GM19455 (cell line): ENCODE measurements around the gene SNCB.
"Not testable (repeated sequence)": the region's sequence is repeated elsewhere in the genome, so short reads cannot be mapped to it uniquely, and the experiment has no call there.

Source experiments
- ATAC-seq: cut with Tn5 transposase; IDR thresholded peaks from one replicate; pipeline ENCODE4 v1.9.1; 2021; ENCODE audit not compliant: unreplicated experiment

SNCB gene

DNA sequence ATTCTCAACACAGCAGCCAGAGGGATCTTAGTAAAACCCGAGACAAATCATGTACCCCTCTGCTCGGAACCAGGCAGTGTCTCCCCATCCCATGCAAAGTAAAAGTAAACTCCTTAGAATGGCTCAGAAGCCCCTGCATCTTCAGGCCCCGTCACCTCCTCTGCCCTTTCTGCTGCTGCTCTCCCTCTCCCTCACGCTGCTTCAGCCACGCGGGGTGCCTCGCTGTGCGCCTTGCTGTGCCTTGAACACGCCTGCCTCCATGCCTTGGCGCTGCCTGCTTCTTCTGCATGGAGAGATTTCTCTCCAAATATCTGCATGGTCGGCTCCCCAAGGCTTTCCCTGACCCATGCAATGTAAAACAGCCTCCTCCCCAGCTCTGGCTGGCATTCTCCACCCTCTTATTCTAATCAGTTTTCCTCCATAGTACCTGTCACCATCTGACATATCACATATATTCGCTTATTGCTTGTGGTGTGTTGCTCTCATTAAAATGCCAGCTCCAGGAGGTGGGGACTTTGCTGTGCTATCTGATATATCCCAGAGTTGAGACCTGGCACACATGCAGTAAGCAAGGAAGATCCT is 28.3 kb downstream of the SNCB start:
- ATAC-seq: no peak

GRCh38 chr5:176599749-176600430 is 30.4 kb downstream of the SNCB start:
- not testable (repeated sequence) for ATAC-seq

- no peak for ATAC-seq
Observed at GRCh38 chr5:176597417-176598389, 32.6 kb downstream of the SNCB start.

DNA sequence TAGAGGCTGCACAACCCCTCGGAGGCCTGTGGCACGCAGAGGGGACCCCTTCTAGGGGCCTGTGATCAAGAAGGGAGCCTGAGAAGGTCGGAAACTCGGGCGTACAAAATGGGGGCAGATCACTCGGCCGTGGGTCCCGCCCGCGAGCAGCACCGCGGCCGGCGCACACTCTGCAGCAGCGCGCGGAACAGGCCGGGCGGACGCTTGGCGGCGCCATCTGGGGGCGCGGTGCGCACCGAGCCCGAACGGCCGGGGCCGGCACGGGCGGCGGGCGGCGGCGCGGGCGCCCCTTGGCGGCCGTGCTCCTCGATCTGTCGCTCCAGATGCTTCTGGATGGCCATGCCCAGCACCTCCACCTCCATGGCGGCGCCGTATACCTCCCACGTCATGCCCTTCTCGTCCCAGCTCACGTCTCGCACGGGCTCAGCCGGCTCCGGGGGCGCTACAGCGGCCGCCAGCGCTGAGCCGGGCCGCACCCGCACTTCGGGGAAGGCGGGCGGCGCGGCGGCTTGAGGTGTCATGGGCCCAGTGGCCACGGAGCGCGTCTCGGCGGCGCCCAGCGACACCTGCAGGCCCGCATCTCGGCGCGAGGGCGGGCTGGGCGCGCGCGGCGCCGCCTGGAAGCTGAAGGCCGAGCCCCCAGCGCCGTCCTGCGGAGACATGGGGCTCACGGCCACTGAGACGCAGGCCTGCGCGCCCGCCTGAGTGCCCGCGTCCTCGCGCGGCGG is 33.5 kb downstream of the SNCB start:
- peak; percentile 70 for ATAC-seq

DNA sequence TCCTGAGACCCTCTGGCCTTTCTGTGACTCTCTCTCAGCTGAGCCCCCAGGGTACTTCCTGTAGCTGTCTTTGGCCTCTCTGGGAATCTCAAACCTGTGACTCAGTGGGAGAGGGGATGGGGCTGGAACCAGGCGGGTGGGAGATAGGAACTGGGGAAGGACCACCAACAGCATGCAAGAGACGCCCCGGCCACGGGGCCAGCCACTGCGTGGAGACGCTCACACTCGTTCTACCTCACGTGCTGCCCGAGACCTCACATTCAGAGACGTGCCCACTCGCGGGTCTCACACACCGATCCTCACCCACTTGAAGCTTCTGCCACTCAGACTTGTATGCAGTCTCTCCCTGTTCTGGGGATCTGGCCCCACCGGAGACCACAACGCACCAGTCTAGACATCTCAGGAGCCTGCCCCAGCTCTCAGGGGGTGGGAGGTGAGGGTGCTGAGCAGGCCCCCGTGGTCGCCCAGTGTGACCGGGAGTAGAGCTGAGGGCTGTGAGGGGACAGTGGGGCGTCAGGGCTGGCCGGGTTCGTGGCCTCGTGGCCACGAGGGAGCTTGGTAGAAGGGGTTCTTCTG is 34.2 kb downstream of the SNCB start:
- ATAC-seq: no peak

- ATAC-seq: no peak
Observed at GRCh38 chr5:176595386-176595943, 34.9 kb downstream of the SNCB start.

DNA sequence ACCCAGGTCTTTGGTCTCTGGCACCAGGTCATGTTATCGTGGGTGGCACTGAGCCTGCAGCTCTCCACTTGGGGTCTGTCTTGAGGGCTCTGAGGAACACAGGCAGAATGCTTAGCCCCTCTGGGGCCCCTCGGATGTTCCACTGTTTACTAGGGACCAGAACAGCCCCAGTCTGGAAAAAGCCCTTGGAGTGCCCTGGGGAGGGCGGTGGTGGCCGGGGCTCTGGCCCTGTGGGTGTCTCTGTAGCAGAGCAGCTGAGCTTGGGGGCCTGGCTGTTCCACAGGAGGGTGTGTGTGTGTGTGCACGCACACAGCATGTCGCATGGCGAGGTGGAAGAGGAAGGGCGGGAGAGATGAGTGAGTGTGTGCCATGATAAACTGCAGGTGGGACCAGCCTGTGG is 35.8 kb downstream of the SNCB start:
- ATAC-seq: no peak

GRCh38 chr5:176593273-176593869 is 37.0 kb downstream of the SNCB start:
- ATAC-seq: no peak

DNA sequence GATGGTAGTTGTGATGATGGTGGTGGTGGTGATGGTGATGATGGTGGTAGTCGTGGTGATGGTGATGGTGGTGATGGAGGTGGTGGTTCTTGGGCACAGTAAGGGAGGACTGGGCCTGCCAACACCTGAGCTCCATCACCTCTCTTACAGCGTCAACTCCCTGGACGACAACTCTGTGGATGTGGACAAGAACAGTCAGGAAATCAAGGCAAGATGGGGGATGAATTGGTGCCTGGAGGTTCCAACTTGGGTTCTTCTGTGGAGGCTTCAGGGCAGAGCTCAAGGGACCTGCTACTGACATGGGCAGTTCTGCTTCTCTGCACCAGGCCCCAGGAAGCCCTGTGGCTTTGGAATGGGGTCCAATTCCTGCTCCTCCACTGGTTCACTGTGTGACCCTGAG is 37.8 kb downstream of the SNCB start:
- no peak for ATAC-seq

- not testable (repeated sequence) for ATAC-seq
Observed at GRCh38 chr5:176591667-176592066, 38.7 kb downstream of the SNCB start.

DNA sequence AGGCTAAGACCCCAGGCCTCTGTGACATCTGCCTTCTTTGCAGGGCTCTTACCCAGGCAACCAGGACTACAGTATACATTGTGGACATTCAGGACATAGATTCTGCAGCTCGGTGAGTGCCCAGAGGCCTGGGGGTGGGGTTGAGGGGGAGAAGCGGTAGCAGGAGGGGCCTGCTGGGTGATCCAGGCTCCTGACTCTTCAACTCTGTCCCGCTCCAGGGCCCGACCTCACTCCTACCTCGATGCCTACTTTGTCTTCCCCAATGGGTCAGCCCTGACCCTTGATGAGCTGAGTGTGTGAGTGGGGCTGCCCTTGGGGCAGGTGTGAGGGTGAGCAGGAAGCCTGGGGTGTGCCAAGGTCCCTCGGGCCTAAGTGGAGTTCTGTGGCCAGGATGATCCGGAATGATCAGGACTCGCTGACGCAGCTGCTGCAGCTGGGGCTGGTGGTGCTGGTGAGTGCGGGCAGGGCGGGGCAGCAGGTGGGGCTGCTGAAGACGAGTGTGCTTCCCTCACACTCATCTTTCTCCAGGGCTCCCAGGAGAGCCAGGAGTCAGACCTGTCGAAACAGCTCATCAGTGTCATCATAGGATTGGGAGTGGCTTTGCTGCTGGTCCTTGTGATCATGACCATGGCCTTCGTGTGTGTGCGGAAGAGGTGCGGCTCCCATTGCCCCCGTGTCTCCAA is 40.2 kb downstream of the SNCB start:
- ATAC-seq: no peak

- no peak for ATAC-seq
Observed at GRCh38 chr5:176589039-176589769, 41.1 kb downstream of the SNCB start.

DNA sequence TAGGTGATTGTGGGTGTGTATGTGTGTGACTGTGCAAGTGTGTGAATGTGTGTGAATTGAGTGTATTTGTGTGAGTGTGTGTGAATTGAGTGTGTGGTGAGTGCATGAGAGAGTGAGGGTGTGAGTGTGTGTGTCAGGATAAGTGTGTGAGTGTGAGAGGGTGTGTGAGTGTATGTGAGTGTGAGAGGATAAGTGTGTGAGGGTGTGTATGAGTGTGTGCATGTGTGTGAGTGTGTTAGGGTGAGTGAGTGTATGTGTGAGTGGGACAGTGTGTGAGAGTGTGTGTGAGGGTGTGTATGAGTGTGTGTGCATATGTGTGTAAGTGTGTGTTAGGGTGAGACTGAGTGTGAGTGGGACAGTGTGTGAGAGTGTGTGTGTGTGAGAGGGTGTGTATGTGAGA is 42.0 kb downstream of the SNCB start:
- ATAC-seq: no peak

- no peak for ATAC-seq
Observed at GRCh38 chr5:176587398-176587797, 42.9 kb downstream of the SNCB start.

DNA sequence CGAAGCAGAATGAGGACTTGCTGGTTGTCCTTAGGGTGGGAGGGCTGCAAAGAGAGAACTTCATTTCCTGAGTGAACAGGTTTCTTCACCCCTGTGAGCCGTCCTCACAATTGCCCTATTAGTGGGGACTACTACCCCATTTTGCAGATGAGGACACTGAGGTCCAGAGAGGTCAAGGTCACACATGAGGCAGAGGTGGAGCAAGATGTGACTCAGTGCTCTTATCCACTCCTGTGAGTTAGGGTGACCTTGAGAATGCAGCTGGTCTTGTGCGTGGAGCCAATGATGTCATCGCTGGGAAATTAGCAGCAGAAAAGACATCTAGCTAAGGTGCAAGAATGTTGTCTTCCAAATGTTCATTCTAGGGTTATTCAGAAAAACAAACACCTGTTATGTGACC is 47.3 kb downstream of the SNCB start:
- no peak for ATAC-seq

GRCh38 chr5:176581361-176581760 is 49.0 kb downstream of the SNCB start:
- no peak for ATAC-seq

- ATAC-seq: no peak
Observed at GRCh38 chr5:176579323-176579722, 51.0 kb downstream of the SNCB start.

GRCh38 chr5:176578391-176578808 is 51.9 kb downstream of the SNCB start:
- ATAC-seq: no peak
